Astrocyte (in vitro differentiated cells and primary cell): ENCODE measurements around the gene GPNMB. TPM values are rescaled to one million over a fixed set of nuclear protein-coding genes. Genes with fewer than 3 reads are reported as not detected.
A peak's percentile ranks its signal among the peaks of the same experiment; 100 is the strongest.

Experiments
- DNase-seq: peaks from one replicate; pipeline ENCODE4 v3.0.0-alpha.2; 2010; ENCODE audit warnings: low read depth
- FAIRE-seq: peaks from 2 replicates; lab custom pipeline; 2011; peaks lifted over from hg19 to GRCh38; lab: Jason Lieb, UNC
- H2AFZ ChIP-seq: 2 replicates; pipeline ENCODE4 v1.6.0; 2012; ENCODE audit warnings: low read depth, low read length, inconsistent platforms
- H3K27ac ChIP-seq: 2 replicates; pipeline ENCODE4 v1.5.1; 2011; ENCODE audit warnings: low read depth, low read length, inconsistent platforms
- H3K27me3 ChIP-seq: 2 replicates; pipeline ENCODE4 v1.6.0; 2011; ENCODE audit warnings: low read length, inconsistent platforms; ENCODE audit not compliant: insufficient read depth
- H3K36me3 ChIP-seq: 2 replicates; pipeline ENCODE4 v1.5.1; 2011; ENCODE audit warnings: low read length, inconsistent platforms; ENCODE audit not compliant: insufficient read depth
- H3K4me1 ChIP-seq: 2 replicates; pipeline ENCODE4 v1.5.1; 2011; ENCODE audit warnings: low read length, inconsistent platforms; ENCODE audit not compliant: insufficient read depth
- H3K4me2 ChIP-seq: 2 replicates; pipeline ENCODE4 v1.6.0; 2012; ENCODE audit warnings: low read length, inconsistent platforms
- H3K4me3 ChIP-seq: 2 replicates; pipeline ENCODE4 v1.5.1; 2011; ENCODE audit warnings: low read depth, mild to moderate bottlenecking, low read length, inconsistent platforms; ENCODE audit not compliant: insufficient read depth
- H3K79me2 ChIP-seq: 2 replicates; pipeline ENCODE4 v1.6.0; 2012; ENCODE audit warnings: mild to moderate bottlenecking, low read length, inconsistent platforms; ENCODE audit not compliant: insufficient read depth
- H3K9ac ChIP-seq: 2 replicates; pipeline ENCODE4 v1.6.0; 2012; ENCODE audit warnings: mild to moderate bottlenecking, low read length, inconsistent platforms
- H3K9me3 ChIP-seq: 2 replicates; pipeline ENCODE4 v1.5.1; 2012; ENCODE audit warnings: low read depth, mild to moderate bottlenecking, low read length, inconsistent platforms; ENCODE audit not compliant: insufficient read depth
- H4K20me1 ChIP-seq: 2 replicates; pipeline ENCODE4 v1.6.0; 2012; ENCODE audit warnings: low read length, inconsistent platforms; ENCODE audit not compliant: insufficient read depth
- H3K27ac Mint-ChIP-seq: one replicate; pipeline ENCODE4 v1.8.0; 2021; ENCODE audit warnings: mild to moderate bottlenecking, mixed read lengths; ENCODE audit not compliant: unreplicated experiment
- H3K27me3 Mint-ChIP-seq: one replicate; pipeline ENCODE4 v1.8.0; 2021; ENCODE audit warnings: low read depth, mixed read lengths; ENCODE audit not compliant: unreplicated experiment
- H3K36me3 Mint-ChIP-seq: one replicate; pipeline ENCODE4 v1.8.0; 2021; ENCODE audit warnings: low read depth, mixed read lengths; ENCODE audit not compliant: unreplicated experiment
- H3K4me1 Mint-ChIP-seq: one replicate; pipeline ENCODE4 v1.8.0; 2021; ENCODE audit warnings: low read depth, mixed read lengths; ENCODE audit not compliant: unreplicated experiment
- H3K4me3 Mint-ChIP-seq: one replicate; pipeline ENCODE4 v1.8.0; 2021; ENCODE audit warnings: mild to moderate bottlenecking, moderate library complexity, mixed read lengths; ENCODE audit not compliant: unreplicated experiment
- H3K9me3 Mint-ChIP-seq: one replicate; pipeline ENCODE4 v1.8.0; 2021; ENCODE audit warnings: mild to moderate bottlenecking, mixed read lengths; ENCODE audit not compliant: unreplicated experiment
- EZH2 ChIP-seq: IDR thresholded peaks from 2 replicates; pipeline ENCODE4 v1.6.1; 2012; ENCODE audit warnings: mild to moderate bottlenecking, low read length, inconsistent platforms; ENCODE audit not compliant: insufficient read depth
- total RNA-seq: library from RNA; stranded (reverse); gene quantifications from 2 replicates; pipeline ENCODE4 v1.2.1, GENCODE V29; 2021
- TF ChIP-seq, protein P1 (sequence below): IDR thresholded peaks from 2 replicates; pipeline ENCODE4 v1.5.1; 2011; ENCODE audit warnings: low read depth, mild to moderate bottlenecking, inconsistent platforms, low read length, moderate library complexity; ENCODE audit not compliant: insufficient read depth

The GPNMB gene
- total RNA-seq, 1 donor from 2014 or later, result 0.91 TPM

DNA sequence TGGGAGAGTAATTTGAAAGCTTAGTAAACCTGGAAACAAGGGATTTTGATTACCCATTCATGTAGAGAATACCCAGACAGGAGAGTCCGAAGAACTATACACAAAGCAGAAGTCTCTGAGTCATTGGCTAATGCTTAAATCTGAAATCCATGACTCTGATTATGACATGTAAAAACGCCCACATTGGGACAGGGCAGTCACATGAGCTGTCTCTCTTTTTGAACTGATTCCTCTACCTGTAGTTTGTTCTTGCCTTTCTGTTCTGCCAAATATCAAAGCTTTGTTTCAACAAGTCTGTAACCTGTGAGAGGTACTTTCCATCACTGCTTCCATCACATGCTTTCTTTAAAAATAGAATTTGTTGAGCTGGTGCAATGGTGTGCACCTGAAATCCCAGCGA, 4.3 kb upstream of the GPNMB start:
- Histone ChIP-seq H3K36me3 (no peaks in the 10 kb centered on the region), H3K4me3 (no peak overlapping the region), H3K79me2 (no peaks in the 10 kb centered on the region), H3K9ac (no peak overlapping the region), H4K20me1 (no peaks in the 10 kb centered on the region), H3K4me1 (peaks cover 4% of the 10 kb centered on the region), H2AFZ (no peak overlapping the region), H3K4me2 (no peak overlapping the region), H3K27me3 (peaks cover 3% of the 10 kb centered on the region), H3K9me3 (no peaks in the 10 kb centered on the region), H3K27ac (no peak overlapping the region)
- Mint-ChIP-seq H3K9me3 (no peaks in the 10 kb centered on the region), H3K27me3 (no peaks in the 10 kb centered on the region), H3K36me3 (no peaks in the 10 kb centered on the region), H3K27ac (no peak overlapping the region), H3K4me1 (peaks cover 9% of the 10 kb centered on the region), H3K4me3 (no peak overlapping the region)
- DNase-seq (no peak), FAIRE-seq (no peak)
- TF ChIP-seq EZH2, result no peak
- TF ChIP-seq, protein P1, sequence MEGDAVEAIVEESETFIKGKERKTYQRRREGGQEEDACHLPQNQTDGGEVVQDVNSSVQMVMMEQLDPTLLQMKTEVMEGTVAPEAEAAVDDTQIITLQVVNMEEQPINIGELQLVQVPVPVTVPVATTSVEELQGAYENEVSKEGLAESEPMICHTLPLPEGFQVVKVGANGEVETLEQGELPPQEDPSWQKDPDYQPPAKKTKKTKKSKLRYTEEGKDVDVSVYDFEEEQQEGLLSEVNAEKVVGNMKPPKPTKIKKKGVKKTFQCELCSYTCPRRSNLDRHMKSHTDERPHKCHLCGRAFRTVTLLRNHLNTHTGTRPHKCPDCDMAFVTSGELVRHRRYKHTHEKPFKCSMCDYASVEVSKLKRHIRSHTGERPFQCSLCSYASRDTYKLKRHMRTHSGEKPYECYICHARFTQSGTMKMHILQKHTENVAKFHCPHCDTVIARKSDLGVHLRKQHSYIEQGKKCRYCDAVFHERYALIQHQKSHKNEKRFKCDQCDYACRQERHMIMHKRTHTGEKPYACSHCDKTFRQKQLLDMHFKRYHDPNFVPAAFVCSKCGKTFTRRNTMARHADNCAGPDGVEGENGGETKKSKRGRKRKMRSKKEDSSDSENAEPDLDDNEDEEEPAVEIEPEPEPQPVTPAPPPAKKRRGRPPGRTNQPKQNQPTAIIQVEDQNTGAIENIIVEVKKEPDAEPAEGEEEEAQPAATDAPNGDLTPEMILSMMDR, result no peak

DNA sequence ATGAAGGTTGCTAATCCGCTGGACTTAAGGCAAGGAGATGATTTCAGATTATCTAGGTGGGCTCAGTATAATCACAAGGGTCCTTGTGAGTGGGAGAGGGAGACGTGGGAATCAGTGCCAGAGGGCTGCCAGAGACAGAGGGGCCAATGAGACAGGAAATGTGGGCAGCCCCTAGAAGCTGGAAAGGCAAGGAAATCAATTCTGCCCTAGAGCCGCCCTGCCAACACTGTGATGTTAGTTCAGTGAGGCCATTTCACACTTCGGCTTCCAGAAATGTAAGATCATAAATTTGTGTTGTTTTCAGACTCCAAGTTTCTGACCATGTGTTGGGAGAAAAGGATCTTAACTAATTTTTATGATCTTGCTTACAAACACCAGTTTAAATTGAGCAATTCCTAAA, 3.6 kb upstream of the GPNMB start:
- FAIRE-seq, result no peak
- no peak overlapping the region for H3K27ac ChIP-seq
- H4K20me1 ChIP-seq, result no peaks in the 10 kb centered on the region
- H3K4me2 ChIP-seq, result no peak overlapping the region
- no peaks in the 10 kb centered on the region for H3K36me3 ChIP-seq
- Mint-ChIP-seq H3K4me3 (no peak overlapping the region), H3K27me3 (peaks cover under 1% of the 10 kb centered on the region), H3K36me3 (no peaks in the 10 kb centered on the region), H3K9me3 (no peaks in the 10 kb centered on the region), H3K4me1 (peaks cover 9% of the 10 kb centered on the region), H3K27ac (no peak overlapping the region)
- no peaks in the 10 kb centered on the region for H3K9me3 ChIP-seq
- H3K4me3 ChIP-seq, result no peak overlapping the region
- TF ChIP-seq, protein P1, result no peak
- TF ChIP-seq EZH2, result no peak
- H2AFZ ChIP-seq, result no peak overlapping the region
- H3K79me2 ChIP-seq, result no peaks in the 10 kb centered on the region
- DNase-seq, result no peak
- H3K4me1 ChIP-seq, result peaks cover 10% of the 10 kb centered on the region
- H3K27me3 ChIP-seq, result peaks cover 5% of the 10 kb centered on the region
- no peak overlapping the region for H3K9ac ChIP-seq

DNA sequence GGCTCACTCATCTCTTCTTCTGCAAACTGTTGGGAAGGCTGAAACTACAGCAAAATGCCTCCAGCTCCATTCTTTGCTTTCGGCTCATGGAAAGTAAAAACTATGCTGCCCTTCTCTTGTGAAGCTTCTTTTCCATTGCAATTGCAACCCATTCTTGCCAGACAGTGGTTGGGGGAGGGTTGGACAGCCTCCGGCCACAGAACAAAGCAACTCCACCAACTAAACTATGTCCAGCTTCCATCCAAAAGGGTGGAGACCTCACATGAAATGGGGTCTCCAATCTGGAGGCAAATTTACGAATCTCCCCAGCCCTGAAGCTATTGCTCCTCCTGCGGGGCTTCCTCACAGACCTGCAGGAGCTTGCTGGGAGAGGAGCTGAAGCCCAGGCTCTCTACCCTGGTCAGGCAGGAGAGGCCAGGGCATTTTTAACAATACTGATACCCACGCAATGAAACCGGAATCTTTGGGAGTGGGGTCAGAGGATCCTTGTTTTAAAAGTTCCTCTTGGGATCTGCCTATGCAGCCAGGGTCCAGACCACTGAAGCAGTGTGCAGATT, 549 bp downstream of the GPNMB start:
- TF ChIP-seq, protein P1, result no peak
- peak; percentile 12 for TF ChIP-seq EZH2
- Histone ChIP-seq H3K36me3 (no peaks in the 10 kb centered on the region), H3K9me3 (no peaks in the 10 kb centered on the region), H2AFZ (peak overlapping the region; percentile 95), H4K20me1 (no peaks in the 10 kb centered on the region), H3K4me3 (peak overlapping the region; percentile 48), H3K27me3 (peaks cover 12% of the 10 kb centered on the region), H3K9ac (peak overlapping the region; percentile 28), H3K27ac (no peak overlapping the region), H3K4me2 (peak overlapping the region; percentile 83), H3K4me1 (peaks cover 10% of the 10 kb centered on the region), H3K79me2 (no peaks in the 10 kb centered on the region)
- no peak for DNase-seq
- FAIRE-seq, result no peak
- H3K27me3 Mint-ChIP-seq, result peaks cover 7% of the 10 kb centered on the region
- peaks cover 9% of the 10 kb centered on the region for H3K4me1 Mint-ChIP-seq
- H3K9me3 Mint-ChIP-seq, result peaks cover 4% of the 10 kb centered on the region
- no peak overlapping the region for H3K4me3 Mint-ChIP-seq
- no peaks in the 10 kb centered on the region for H3K36me3 Mint-ChIP-seq
- no peak overlapping the region for H3K27ac Mint-ChIP-seq
